Ishikawa (cell line): Measurements from ENCODE around the gene VARS1.

Experiments
- TEAD4 ChIP-seq: IDR thresholded peaks from 2 replicates; pipeline ENCODE4 v1.6.1; 2012
- TF ChIP-seq, protein P1 (sequence below): IDR thresholded peaks from 2 replicates; pipeline ENCODE4 v1.6.1; 2012; ENCODE audit warnings: low read depth, mild to moderate bottlenecking

GRCh38 chr6:31805939-31806469 is 10.5 kb upstream of the VARS1 start:
- TF ChIP-seq, protein P1, sequence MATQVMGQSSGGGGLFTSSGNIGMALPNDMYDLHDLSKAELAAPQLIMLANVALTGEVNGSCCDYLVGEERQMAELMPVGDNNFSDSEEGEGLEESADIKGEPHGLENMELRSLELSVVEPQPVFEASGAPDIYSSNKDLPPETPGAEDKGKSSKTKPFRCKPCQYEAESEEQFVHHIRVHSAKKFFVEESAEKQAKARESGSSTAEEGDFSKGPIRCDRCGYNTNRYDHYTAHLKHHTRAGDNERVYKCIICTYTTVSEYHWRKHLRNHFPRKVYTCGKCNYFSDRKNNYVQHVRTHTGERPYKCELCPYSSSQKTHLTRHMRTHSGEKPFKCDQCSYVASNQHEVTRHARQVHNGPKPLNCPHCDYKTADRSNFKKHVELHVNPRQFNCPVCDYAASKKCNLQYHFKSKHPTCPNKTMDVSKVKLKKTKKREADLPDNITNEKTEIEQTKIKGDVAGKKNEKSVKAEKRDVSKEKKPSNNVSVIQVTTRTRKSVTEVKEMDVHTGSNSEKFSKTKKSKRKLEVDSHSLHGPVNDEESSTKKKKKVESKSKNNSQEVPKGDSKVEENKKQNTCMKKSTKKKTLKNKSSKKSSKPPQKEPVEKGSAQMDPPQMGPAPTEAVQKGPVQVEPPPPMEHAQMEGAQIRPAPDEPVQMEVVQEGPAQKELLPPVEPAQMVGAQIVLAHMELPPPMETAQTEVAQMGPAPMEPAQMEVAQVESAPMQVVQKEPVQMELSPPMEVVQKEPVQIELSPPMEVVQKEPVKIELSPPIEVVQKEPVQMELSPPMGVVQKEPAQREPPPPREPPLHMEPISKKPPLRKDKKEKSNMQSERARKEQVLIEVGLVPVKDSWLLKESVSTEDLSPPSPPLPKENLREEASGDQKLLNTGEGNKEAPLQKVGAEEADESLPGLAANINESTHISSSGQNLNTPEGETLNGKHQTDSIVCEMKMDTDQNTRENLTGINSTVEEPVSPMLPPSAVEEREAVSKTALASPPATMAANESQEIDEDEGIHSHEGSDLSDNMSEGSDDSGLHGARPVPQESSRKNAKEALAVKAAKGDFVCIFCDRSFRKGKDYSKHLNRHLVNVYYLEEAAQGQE = no peak
- no peak for TF ChIP-seq TEAD4
